HG02610 (cell line): ENCODE measurements around the gene PIGL.
"Not testable (repeated sequence)": the region's sequence is repeated elsewhere in the genome, so short reads cannot be mapped to it uniquely, and the experiment has no call there.

ENCODE experiments used
- ATAC-seq: cut with Tn5 transposase; IDR thresholded peaks from one replicate; pipeline ENCODE4 v1.9.1; 2021; ENCODE audit warnings: mild to moderate bottlenecking, moderate library complexity; ENCODE audit not compliant: unreplicated experiment

The PIGL gene

DNA sequence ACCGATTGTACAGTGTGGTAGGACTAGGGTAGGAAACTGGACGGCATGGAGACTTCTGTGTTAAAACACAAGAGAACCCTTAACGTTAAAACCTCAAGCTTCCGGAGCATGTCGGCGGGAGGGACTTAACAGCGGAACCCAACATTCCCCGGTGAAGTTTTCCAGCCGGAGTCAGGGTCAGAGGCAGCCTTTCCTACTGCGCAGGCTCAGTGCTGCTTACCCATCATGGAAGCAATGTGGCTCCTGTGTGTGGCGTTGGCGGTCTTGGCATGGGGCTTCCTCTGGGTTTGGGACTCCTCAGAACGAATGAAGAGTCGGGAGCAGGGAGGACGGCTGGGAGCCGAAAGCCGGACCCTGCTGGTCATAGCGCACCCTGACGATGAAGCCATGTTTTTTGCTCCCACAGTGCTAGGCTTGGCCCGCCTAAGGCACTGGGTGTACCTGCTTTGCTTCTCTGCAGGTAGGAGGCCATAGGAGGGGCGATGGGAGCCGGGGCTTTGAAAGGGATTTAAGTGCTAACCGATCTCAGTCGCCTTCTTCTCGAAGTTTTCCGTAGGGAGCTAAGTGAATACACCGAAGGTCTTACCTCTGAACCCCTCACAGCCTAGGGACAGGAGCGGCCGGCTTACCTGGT lies at the start of gene PIGL:
TSS of gene PIGL (plus strand) at position 209 of the 634 bp plus-strand sequence. CDS start at position 226, 17 bp downstream.
- ATAC-seq = peak; percentile 40

- ATAC-seq = no peak
Observed at GRCh38 chr17:16171613-16172012, 45.4 kb upstream of the PIGL start.

DNA sequence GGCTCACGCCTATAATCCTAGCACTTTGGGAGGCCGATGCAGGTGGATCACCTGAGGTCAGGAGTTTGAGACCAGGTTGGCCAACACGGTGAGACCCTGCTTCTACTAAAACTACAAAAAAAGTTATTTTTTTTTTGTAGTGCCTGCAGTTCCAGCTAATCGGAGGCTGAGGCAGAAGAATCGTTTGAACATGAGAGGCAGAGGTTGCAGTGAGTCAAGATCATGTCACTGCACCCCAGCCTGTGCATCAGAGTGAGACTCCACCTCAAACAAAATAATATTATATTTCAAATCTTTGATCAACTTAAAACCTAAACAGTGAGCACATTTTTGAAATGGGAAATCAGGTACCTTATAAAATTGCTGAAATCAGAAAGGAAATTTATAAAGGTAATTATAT lies 38.2 kb upstream of the PIGL start:
- ATAC-seq = no peak

DNA sequence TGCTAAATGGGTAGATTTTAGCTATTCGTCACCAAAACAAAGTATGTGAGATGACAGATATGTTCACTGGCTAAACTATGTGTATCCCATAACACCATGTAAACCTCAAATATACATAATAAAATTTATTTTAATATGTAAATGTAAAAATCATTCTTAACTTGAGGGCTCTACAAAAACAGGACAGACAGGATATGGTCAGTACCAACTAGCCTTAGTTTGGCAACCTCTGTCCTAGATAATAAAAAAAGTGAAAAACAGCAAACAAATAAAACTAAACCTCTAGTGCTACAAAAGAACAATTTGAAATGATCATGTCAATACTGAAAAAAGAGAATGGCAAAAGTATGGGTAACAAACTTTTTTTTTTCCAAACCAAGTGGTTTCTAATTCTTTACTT lies 35.4 kb upstream of the PIGL start:
- no peak for ATAC-seq

DNA sequence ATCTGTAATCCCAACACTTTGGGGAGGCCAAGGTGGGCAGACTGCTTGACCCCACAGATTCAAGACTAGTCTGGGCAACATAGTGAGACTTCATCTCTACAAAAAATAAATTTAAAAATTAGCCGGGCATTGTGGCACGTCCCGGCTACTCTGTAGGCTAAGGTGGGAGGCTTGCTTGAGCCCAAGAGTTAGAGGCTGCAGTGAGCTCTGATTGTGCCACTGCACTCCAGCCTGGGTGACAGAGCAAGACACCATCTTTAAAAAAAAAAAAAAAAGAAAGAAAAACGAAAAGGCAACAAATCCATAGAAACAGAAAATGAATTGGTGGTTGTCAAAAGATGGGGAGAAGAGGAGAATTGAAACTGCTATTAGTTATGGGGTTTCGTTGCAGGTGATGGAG lies 29.4 kb upstream of the PIGL start:
- ATAC-seq = no peak

DNA sequence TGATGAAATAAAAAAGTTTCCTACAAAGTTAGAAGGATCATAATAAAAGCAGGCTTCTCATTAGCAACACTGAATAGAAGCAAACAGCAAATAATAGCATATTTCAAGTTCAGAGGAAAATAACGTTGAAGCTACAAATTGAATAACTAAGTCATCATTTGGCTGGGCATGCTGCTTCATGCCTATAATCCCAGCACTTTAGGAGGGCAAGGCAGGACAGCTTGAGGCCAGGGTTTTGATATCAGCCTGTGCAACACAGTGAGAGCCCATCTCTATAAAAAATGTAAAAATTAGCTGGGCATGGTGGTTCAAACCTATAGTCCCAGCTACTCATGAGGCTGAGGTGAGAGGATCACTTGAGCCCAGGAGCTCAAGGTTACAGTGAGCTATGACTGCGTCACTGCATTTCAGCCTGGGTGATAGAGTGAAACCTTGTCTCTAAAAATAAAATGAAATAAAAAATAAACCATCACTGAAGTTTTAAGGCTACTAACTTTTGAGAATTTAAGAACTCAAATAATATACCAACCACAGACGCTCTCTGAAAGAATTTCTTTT lies 27.1 kb upstream of the PIGL start:
- no peak for ATAC-seq

DNA sequence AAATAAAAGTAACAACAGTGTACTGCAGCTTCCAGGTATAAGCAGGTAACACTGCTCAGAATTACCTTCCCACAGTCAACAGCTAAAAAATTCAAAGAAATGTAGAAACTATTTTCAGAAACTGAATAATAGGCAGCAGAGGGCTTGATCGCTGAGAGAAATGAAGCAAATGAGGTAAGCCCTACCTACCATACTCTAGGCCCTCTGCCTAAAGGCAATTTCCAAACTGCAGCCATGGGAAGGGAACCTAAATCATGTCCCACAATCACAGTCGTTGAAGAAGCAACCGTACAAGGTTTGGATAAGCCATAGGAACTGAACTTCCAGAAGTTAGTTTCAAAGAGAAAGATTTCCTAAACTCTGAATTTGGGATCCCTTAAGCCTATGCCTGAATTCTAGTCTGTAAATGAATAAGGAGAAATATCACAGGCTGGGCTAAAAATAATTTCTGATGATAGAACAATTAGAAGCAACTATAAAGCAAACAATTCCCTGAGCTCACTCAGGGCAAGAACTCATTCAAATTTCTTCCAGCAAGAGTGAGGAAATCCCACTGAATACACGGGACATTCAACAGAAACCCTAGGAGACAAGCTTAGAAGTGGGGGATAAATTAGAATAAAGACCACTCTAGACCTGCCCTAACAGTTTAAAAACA lies 26.2 kb upstream of the PIGL start:
- ATAC-seq = no peak

DNA sequence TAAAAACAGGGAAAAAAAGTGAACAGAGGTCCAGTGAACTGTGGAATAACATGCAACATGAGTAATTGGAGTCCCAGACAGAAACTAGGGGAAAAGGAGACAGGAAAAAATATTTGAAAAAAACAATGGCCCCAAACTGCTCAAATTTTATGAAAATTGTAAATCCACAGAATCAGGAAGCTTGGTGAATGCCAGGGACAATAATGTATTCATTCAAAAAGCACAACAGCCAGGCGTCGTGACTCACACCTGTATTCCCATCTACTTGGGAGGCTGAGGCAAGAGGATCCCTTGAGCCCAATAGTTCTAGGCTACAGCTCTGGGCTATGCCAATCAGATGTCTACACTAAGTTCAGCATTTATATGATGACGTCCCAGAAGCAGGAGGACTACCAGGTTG lies 25.4 kb upstream of the PIGL start:
- no peak for ATAC-seq

DNA sequence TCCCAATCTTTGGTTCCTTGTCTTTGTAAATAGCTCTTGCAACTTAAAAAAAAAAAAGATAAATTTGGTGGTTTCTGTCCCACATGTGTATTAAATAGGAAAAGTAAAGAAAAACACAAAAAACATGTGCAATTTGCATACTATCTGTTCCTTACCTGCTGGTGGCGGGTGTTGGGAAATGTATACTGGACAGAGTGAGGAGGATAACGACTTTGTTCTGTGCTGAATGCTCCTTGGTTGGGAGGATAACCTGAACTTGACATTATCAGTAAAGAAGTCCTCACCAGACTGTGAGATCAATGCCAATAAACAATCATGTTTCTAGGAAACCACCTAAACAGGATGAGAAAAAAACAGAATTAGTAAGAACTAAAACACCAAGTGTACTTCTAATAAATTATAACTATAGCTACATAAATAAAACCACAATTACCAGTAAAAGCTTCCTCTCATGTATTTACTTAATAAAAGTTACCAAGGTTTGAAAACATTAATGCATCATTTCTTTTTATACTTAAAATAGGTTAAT lies 22.6 kb upstream of the PIGL start:
- not testable (repeated sequence) for ATAC-seq

DNA sequence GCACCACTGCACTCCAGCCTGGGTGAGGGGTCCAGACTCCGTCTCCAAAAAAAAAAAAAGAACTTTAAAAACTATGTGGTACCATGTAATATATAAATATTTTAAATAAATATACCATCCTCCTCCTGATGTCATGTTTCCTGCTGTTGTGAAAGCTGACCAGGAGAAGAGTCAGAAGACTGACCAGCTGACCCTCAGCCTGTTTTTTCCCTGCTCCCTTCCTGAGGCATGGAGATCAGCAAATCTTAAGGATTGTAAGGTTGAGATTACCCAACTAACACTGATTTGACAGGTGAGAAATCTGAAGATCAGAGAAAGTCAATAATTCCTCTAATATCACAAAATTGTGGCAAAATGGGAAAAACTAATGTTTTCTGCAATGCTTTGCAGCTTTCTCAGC lies 19.7 kb upstream of the PIGL start:
- ATAC-seq = no peak

DNA sequence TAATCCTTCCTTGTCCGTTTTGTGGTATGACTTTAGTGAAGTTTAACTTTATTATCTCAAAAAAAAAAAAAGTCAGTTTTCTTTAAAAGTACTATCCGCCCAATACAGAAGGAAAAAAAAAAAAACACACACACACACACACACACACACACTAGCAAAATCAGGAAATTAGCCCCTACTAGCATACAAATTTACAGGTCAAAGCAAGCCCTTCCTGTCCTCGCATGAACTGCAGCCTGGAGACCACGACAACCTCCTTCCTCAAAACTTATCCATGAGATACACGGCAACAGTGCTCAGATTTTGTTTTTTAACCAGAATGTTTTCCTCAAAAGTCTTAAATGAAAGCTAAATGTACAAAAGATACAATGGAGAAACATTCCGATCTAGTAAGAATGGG lies 17.9 kb upstream of the PIGL start:
- no peak for ATAC-seq

DNA sequence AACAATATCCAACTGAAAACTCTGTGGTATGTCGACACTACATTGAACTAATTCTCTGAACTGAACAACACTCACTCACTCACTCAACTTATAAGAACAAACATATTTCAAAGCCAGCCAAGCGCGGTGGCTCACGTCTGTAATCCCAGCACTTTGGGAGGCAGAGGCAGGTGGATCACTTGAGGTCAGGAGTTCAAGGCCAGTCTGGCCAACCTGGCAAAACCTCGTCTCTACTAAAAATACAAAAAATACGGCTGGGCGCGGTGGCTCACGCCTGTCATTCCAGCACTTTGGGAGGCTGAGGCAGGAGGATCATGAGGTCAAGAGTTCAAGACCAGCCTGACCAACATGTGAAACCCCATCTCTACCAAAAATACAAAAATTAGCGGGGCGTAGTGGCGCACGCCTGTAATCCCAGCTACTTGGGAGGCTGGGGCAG lies 15.3 kb upstream of the PIGL start:
- ATAC-seq = not testable (repeated sequence)

DNA sequence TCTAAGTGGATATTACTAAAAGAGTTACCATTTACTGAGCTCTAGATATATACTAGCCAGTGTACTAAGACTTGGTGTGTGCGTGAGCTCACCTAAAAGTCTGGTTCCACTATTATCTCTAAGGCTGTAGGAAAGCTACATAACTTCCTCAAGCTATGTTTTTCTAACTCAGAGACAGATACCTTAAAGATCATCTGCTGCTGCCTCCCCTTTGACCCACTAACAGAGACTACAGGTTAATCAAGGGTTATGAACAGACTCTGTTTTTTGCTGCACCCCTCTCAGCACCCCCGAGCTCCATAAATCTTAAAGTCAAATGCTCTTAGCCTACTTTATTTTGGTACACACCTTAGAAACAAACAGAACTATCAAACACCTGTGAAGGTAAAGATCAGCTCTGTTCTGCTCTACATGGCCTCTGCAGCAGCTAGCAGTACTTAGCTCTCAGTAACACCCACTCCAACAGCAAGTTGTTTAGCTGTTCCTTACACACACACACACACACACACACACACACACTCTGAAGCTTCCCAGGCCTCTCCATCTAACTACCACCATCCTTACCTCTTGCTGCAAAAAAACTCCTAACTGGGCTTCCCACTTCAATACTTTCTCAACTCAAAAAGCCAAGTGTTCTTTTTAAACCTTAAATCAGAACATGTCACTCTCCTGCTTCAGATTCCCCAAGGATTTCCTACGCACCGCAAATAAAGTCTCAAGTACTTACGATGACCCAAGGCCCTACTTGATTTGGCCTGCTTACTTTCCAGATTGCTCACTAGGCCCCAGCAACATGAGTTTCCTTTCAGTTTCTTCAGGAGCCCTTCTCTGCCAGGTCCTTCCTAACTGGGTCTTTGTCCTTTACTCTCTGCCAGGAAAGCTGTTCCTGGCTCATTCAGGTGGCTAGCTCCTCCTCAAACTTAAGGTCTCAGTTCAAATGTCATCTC lies 14.2 kb upstream of the PIGL start:
- not testable (repeated sequence) for ATAC-seq

DNA sequence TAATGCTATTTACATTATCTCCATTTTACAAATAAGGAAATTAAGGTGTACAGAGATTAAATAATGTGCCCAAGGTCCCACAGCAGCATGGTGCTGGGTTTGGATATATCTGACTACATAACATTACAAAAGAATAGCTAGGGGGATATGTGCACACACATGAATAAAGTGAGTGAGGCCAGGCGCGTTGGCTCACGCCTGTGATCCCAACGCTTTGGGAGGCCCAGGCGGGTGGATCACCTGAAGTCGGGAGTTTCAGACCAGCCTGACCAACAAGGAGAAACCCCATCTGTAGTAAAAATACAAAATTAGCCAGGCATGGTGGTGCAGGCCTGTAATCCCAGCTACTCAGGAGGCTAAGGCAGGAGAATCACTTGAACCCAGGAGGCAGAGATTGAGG lies 12.2 kb upstream of the PIGL start:
- ATAC-seq = not testable (repeated sequence)

DNA sequence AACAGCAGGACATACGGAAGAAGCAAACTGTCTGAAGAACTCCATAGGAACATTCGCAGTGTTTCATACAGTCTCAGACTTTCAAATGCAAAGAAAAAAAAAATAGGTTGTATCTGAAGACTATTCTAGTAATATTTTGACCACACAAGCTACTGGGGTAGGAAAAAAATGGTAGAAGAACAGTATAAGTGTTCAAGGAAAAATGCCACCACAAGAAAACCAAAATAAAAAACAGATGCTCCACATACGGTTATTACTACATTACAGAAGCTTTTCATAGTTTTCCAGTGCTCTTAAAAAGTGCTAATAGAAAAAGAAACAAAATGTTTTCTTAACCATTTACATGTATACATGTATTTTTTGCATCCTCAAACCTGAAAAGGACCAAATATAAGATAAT lies 5.4 kb upstream of the PIGL start:
- no peak for ATAC-seq

DNA sequence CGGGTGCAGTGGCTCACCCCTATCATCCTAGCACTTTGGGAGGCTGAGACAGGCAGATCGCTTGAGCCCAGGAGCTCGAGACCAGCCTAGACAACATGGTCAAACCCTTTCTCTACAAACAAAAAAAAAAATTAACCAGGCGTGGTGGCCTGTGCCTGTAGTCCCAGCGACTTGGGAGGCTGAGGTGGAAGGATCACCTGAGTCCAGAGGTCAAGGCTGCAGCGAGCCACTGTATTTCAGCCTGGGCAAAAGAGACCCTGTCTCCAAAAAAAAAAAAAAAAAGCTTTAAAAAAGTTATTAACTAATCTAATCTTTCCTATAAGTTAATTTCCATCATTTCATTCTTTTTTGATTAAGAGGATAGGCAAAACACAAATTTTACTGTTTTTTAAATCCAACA lies 4.2 kb upstream of the PIGL start:
- ATAC-seq = no peak

DNA sequence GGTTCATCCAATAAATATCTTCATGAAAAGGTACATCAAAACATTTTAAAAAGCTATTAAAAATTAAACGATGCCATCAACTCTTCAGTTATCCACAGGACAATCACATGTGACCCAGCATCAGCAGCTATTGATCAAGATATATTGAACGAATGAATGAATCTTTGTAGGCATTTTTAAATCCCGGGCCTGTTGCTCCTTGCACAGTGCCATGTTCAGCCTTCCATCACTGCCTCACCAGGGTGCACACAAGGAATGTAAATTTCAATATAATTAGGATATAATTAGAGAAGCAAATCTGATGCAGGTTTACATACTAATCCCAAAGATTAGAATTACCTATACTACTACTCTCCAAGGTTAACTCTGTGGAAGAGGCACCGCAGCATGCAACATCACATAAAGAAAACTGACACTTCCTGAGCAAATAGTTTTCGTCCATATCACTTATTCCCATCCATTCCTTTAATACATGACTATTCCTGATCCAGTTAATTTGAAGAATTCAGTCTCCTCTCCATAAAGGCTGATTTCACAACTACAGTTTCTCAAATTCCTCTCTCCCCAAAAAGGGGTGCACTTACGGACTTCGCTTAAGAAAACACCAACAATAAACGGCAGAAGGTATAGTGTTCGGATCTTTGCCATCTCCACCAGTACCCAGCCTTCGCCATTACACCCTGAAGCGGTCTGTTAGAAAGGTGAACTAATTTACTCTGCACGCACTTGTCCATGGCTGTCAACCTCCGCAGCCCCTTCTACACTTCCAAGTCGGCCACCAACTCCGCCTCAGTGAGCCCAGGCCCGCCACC lies 2.6 kb upstream of the PIGL start:
- ATAC-seq = no peak

- peak; percentile 41 for ATAC-seq
Observed at GRCh38 chr17:16215002-16215272, 2.1 kb upstream of the PIGL start.

DNA sequence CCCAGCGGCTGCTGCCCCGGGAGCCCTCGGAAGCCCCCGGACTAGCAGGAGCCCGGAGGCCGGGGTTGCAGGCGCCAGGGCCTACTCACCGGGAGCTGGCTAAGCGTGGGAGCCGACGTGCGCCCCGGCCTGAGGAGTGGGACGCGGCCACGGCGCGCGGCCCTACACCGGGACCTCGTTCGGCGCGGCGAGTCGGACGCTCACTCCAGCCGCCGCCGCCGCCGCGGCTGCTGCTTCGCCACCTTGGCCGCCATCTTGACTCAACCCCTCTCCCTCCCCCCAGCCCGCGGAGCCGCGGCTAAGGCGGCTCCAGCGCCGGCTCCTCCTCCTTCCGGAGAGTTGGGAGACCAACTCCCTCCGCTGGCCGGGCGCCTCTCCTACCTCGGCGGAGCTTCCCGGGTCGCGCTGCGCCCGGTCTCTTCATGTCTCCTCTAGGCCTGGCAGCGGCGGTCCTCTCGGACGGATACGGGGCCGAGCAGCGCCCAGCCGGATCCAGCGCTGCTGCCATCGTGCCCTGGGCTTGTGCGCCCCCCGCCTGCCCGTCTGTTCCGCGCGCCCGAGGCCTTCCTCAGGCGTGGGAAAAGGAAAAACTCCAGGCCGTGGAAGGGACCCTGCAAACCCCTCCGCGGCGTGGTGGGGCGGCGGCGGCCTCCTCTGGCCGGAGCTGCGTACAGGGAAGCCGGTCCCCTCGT lies 1.6 kb upstream of the PIGL start, which contains the start of gene NCOR1:
TSS of gene NCOR1 (minus strand) at position 262 of the 692 bp plus-strand sequence. CDS start 20,965 bp downstream, outside the sequence.
- ATAC-seq = peak; percentile 72

- ATAC-seq = peak; percentile 7
Observed at GRCh38 chr17:16215965-16216316, 1.1 kb upstream of the PIGL start.
